GM23248 (cell line): Measurements from ENCODE around the gene MUC3A.
"Not testable (repeated sequence)": the region's sequence is repeated elsewhere in the genome, so short reads cannot be mapped to it uniquely, and the experiment has no call there.

Experiments used
- EZH2 ChIP-seq: fragments of 200-600 bp; sonication (generic); IDR thresholded peaks from 2 replicates; pipeline ENCODE4 v1.6.1; 2018; ENCODE audit warnings: antibody characterized with exemption, mild to moderate bottlenecking; ENCODE audit not compliant: insufficient read depth, poor library complexity, severe bottlenecking
- EZH2phosphoT487 ChIP-seq: fragments of 200-600 bp; sonication (generic); IDR thresholded peaks from 2 replicates; pipeline ENCODE4 v1.6.1; 2018; ENCODE audit warnings: antibody characterized with exemption, moderate library complexity, mild to moderate bottlenecking, low read depth; ENCODE audit not compliant: insufficient read depth

- TF ChIP-seq EZH2, EZH2phosphoT487: not testable (repeated sequence)
Observed at GRCh38 chr7:101002333-101002732, 53.0 kb downstream of the MUC3A start.
